ENCODE results near the gene PRTG.
"Not testable (repeated sequence)": the region's sequence is repeated elsewhere in the genome, so short reads cannot be mapped to it uniquely, and the experiment has no call there.

PRTG gene, protein sequence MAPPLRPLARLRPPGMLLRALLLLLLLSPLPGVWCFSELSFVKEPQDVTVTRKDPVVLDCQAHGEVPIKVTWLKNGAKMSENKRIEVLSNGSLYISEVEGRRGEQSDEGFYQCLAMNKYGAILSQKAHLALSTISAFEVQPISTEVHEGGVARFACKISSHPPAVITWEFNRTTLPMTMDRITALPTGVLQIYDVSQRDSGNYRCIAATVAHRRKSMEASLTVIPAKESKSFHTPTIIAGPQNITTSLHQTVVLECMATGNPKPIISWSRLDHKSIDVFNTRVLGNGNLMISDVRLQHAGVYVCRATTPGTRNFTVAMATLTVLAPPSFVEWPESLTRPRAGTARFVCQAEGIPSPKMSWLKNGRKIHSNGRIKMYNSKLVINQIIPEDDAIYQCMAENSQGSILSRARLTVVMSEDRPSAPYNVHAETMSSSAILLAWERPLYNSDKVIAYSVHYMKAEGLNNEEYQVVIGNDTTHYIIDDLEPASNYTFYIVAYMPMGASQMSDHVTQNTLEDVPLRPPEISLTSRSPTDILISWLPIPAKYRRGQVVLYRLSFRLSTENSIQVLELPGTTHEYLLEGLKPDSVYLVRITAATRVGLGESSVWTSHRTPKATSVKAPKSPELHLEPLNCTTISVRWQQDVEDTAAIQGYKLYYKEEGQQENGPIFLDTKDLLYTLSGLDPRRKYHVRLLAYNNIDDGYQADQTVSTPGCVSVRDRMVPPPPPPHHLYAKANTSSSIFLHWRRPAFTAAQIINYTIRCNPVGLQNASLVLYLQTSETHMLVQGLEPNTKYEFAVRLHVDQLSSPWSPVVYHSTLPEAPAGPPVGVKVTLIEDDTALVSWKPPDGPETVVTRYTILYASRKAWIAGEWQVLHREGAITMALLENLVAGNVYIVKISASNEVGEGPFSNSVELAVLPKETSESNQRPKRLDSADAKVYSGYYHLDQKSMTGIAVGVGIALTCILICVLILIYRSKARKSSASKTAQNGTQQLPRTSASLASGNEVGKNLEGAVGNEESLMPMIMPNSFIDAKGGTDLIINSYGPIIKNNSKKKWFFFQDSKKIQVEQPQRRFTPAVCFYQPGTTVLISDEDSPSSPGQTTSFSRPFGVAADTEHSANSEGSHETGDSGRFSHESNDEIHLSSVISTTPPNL

DNA sequence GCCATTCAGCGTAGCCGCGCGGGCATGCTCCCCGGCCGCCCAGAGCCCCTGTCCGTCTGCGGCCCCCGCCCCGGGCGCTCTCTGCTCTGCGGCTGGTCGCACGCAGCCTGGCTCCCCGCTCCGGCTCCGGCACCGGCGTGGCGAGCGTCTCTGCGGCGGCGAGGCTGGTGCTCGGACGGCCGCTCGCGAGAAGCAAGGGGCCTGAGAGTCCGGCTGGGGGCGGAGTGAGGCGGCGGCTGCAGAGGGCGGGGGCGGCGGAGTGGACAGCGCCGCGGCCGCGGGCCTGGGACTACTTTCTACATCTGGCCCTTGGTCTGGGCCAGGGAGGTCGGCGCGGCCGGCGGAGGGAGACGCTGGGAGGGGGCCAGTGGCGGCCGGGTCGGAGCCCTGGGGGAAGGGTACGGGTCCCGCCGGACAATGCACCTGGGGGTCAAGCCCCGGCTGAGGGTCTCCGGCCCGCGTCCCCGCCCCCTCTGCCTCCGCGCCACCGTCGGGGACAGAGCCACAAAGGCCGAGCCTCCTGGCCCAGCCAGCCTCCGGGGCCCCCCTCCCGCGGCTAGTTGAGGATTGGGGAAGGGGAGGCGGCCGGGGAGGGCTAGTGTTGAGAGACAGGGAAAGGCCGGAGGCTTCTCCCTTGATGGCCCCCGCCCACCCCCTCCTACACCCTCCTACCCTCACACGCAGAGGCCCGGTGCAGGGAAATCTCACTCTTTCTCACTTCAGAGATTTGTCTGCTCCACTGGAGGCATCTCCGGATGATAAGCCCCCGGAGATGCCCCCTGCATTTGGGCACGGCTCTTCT is at the start of gene PRTG:
TSS of gene PRTG (minus strand) at position 226 of the 802 bp plus-strand sequence. CDS start at position 5, 221 bp downstream.
- no peak within 1 kb of the TSS for H3K9ac ChIP-seq (ENCODE audit: low read depth, low read length)
- peaks cover 81% of the 10 kb centered on the region for H3K27me3 ChIP-seq (ENCODE audit: control insufficient read depth, insufficient read depth, low read length)
- no peaks in the 10 kb centered on the region for H3K9me3 ChIP-seq (ENCODE audit: control insufficient read depth, insufficient read depth, low read length)
- H3K36me3 ChIP-seq (ENCODE audit: control insufficient read depth, insufficient read depth, low read length): no peaks in the 10 kb centered on the region
- H3K4me3 ChIP-seq (ENCODE audit: low read depth, low read length): peak within 1 kb of the TSS; percentile 66
- H3K27ac ChIP-seq (ENCODE audit: low read depth, low read length): peak within 1 kb of the TSS; percentile 60
- peaks cover 26% of the 10 kb centered on the region for H3K4me1 ChIP-seq (ENCODE audit: control insufficient read depth, insufficient read depth, low read length)

DNA sequence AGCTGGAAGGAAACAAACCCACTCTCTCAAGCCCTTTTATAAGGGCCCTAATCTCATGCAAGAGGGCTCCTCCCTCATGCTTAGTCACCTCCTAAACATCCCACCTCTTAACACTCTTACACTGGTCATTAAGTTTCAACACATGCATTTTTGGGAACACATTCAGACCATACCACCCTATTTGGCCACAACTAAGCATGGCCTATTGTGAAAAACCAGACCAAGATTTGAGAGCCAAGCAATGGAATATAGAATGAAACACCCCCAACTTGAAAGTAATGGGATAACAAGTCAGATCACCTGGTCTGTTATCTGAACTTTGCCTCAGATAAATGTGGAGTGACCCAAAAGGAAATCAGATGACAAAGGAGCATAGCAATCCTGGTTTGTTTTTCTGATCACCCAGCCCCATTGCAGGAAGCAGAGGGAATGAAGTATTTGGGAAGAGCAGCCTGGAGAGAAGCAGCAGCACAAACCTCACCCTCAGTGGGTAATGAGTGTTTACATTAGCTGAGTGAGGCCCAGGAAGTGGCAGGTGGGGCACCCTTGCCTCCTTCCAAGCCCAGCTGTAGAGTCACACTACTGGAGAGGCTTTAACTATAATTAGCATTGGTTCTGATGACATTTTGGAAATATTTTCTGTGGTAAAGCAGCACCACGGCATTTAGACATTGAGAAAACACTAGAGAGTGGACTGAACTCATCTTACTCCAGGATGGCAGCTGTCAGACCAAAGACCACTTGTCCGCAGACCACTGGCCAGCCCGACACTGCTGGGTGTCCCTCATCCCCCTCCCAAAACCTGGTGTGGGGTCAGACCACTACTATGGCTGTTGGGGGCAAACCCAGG is 48.8 kb upstream of the PRTG start:
- Histone ChIP-seq H3K9ac (ENCODE audit: low read depth, low read length) (no peak overlapping the region), H3K27me3 (ENCODE audit: control insufficient read depth, insufficient read depth, low read length) (no peaks in the 10 kb centered on the region), H3K9me3 (ENCODE audit: control insufficient read depth, insufficient read depth, low read length) (peaks cover 5% of the 10 kb centered on the region; the same call in 1 of the 2 replicates), H3K27ac (ENCODE audit: low read depth, low read length) (no peak overlapping the region), H3K36me3 (ENCODE audit: control insufficient read depth, insufficient read depth, low read length) (no peaks in the 10 kb centered on the region), H3K4me1 (ENCODE audit: control insufficient read depth, insufficient read depth, low read length) (0 out of 2 replicates have a peak, but pooled peaks cover under 1% of the 10 kb centered on the region), H3K4me3 (ENCODE audit: low read depth, low read length) (no peak overlapping the region)

DNA sequence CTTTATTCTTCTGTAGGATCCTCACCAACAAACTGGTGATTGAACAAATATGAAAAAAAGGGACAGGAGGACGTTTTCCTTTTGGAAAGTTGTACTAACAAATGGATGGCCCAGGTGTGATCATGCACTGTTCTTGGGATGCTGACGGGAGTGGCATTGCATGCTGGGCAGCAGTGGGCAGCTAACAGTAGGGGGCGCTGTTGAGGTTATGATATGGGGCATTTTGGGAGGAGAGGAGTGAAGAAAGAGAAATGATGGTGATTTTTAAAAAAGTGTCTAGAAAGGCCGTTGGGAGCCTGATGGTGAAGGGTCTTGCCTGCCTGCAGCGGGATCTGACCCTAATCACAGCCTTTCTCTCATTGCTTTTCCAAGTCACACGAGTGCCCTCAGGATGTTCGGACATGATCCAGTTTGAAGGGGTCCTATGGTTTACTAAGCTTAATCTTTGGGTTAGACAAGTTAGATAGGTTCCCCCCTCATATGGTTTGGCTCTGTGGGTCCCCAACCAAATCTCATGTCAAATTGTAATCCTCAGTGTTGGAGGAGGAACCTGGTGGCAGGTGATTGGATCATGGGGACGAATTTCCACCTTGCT is 46.2 kb upstream of the PRTG start:
- Histone ChIP-seq H3K4me3 (ENCODE audit: low read depth, low read length) (no peak overlapping the region), H3K9me3 (ENCODE audit: control insufficient read depth, insufficient read depth, low read length) (0 out of 2 replicates have a peak, but pooled peaks cover under 1% of the 10 kb centered on the region), H3K27me3 (ENCODE audit: control insufficient read depth, insufficient read depth, low read length) (no peaks in the 10 kb centered on the region), H3K9ac (ENCODE audit: low read depth, low read length) (no peak overlapping the region), H3K27ac (ENCODE audit: low read depth, low read length) (no peak overlapping the region), H3K36me3 (ENCODE audit: control insufficient read depth, insufficient read depth, low read length) (no peaks in the 10 kb centered on the region), H3K4me1 (ENCODE audit: control insufficient read depth, insufficient read depth, low read length) (peaks cover 9% of the 10 kb centered on the region)

DNA sequence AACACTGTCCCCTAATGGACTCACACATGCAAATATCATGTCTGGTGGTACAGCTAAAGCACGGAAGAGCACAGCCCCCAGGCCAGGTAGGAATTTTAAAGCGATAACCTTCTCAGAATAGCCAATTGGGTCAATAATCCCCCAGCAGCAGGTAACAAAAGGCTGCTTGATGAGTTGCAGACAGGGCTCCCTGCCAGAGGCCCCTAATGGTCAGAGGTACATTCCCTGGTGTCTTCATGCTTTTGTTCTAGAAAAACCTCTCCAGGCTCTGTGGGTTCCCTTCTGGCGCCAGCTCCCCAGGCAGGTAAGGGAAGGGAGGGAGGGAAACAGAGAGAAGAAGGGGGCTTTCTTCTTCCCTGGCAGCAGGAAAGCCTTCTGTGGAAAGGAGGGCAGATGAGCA is 43.4 kb upstream of the PRTG start:
- Histone ChIP-seq H3K4me3 (ENCODE audit: low read depth, low read length) (no peak overlapping the region), H3K9ac (ENCODE audit: low read depth, low read length) (no peak overlapping the region)

DNA sequence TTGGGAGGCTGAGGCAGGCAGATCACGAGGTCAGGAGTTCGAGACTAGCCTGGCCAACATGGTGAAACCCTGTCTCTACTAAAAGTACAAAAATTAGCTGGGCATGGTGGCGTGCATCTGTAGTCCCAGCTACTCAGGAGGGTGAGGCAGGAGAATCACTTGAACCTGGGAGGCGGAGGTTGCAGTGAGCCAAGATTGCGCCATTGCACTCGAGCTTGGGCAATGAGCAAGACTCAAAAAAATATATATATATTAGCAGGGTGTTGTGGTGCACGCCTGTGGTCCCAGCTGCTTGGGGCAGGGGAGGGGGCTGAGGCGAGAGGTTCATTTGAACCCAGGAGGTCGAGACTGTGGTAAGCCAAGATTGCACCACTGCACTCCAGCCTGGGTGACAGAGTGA is 42.6 kb upstream of the PRTG start:
- H3K27ac ChIP-seq (ENCODE audit: low read depth, low read length): peak overlapping the region; percentile 64
- H3K9ac ChIP-seq (ENCODE audit: low read depth, low read length); H3K27me3 ChIP-seq (ENCODE audit: control insufficient read depth, insufficient read depth, low read length); H3K4me3 ChIP-seq (ENCODE audit: low read depth, low read length); H3K9me3 ChIP-seq (ENCODE audit: control insufficient read depth, insufficient read depth, low read length); H3K36me3 ChIP-seq (ENCODE audit: control insufficient read depth, insufficient read depth, low read length); H3K4me1 ChIP-seq (ENCODE audit: control insufficient read depth, insufficient read depth, low read length): not testable (repeated sequence)

More for the DNA sequence above, 43.4 kb upstream of the PRTG start:
- H3K36me3 ChIP-seq (ENCODE audit: control insufficient read depth, insufficient read depth, low read length): no peaks in the 10 kb centered on the region
- H3K27ac ChIP-seq (ENCODE audit: low read depth, low read length): peak overlapping the region; percentile 64
- H3K4me1 ChIP-seq (ENCODE audit: control insufficient read depth, insufficient read depth, low read length): peaks cover 9% of the 10 kb centered on the region
- no peaks in the 10 kb centered on the region for H3K9me3 ChIP-seq (ENCODE audit: control insufficient read depth, insufficient read depth, low read length)
- no peaks in the 10 kb centered on the region for H3K27me3 ChIP-seq (ENCODE audit: control insufficient read depth, insufficient read depth, low read length)

DNA sequence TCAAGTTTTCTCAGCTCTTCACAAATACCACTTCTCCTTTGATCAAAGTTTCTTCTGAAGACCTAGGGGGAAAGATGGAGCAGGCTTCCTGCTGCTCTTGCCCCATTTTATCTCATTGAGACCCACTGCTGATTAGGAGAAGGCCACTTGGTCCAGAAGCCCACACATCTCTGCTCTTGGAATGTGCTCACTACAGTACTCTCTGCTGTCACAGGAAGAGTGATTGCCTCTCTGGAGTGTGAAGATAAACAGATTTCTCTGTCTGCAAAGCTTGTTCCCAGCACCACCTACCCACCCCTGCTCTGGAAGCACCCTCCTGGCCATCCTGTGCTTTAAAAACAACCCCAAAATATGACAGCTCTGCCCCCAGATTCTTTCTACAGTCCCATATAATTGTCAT is 41.3 kb upstream of the PRTG start:
- no peak overlapping the region for H3K9ac ChIP-seq (ENCODE audit: low read depth, low read length)
- H3K27ac ChIP-seq (ENCODE audit: low read depth, low read length): no peak overlapping the region

DNA sequence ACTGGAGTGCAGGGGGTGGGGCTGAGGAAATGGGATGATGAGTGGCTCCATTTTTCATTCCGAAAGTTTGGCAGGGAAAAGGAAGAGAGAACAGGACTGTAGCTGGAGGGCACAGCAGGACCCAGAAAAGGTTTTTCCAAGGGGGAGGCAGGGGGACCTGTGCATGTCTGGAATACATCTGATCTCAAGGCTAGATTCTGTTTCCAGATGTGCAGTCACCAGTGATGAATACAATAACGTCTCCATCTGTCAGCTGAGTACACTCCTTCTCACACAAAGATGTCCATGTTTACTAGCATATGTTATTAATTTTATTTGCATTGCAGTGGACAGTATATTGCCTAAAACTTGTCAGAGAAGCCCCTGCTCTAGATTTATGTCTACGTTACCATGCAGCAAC is 39.9 kb upstream of the PRTG start:
- H3K27ac ChIP-seq (ENCODE audit: low read depth, low read length): no peak overlapping the region
- no peaks in the 10 kb centered on the region for H3K9me3 ChIP-seq (ENCODE audit: control insufficient read depth, insufficient read depth, low read length)
- H3K27me3 ChIP-seq (ENCODE audit: control insufficient read depth, insufficient read depth, low read length): no peaks in the 10 kb centered on the region
- H3K36me3 ChIP-seq (ENCODE audit: control insufficient read depth, insufficient read depth, low read length): no peaks in the 10 kb centered on the region
- no peak overlapping the region for H3K9ac ChIP-seq (ENCODE audit: low read depth, low read length)
- peaks cover 9% of the 10 kb centered on the region for H3K4me1 ChIP-seq (ENCODE audit: control insufficient read depth, insufficient read depth, low read length)
- no peak overlapping the region for H3K4me3 ChIP-seq (ENCODE audit: low read depth, low read length)

More for the DNA sequence above, 41.3 kb upstream of the PRTG start:
- Histone ChIP-seq H3K36me3 (ENCODE audit: control insufficient read depth, insufficient read depth, low read length) (no peaks in the 10 kb centered on the region), H3K27me3 (ENCODE audit: control insufficient read depth, insufficient read depth, low read length) (no peaks in the 10 kb centered on the region), H3K4me3 (ENCODE audit: low read depth, low read length) (no peak overlapping the region), H3K4me1 (ENCODE audit: control insufficient read depth, insufficient read depth, low read length) (peaks cover 9% of the 10 kb centered on the region), H3K9me3 (ENCODE audit: control insufficient read depth, insufficient read depth, low read length) (no peaks in the 10 kb centered on the region)

DNA sequence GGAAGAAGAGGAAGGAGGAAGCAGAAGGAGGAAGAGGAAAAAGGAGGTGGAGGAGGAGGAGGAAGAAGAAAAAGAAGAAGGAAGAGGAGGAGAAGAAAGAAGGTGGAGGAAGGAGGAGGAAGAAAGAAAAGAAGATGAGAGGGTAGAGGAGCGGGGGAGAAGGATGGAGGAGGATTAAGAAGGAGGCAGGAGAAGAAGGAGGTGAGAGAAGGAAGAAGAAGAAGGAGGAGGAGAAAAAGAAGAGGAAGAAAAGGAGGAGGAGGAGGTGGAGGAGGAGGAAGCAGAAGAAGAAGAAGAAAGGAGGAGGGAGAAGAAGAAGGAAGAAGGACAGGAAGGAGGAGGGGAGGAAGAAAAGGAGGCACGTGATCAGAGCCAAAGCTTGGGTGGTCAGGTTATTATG is 37.3 kb upstream of the PRTG start:
- Histone ChIP-seq H3K27ac (ENCODE audit: low read depth, low read length) (no peak overlapping the region), H3K9ac (ENCODE audit: low read depth, low read length) (no peak overlapping the region), H3K4me1 (ENCODE audit: control insufficient read depth, insufficient read depth, low read length) (peaks cover 4% of the 10 kb centered on the region), H3K36me3 (ENCODE audit: control insufficient read depth, insufficient read depth, low read length) (no peaks in the 10 kb centered on the region), H3K9me3 (ENCODE audit: control insufficient read depth, insufficient read depth, low read length) (no peaks in the 10 kb centered on the region), H3K27me3 (ENCODE audit: control insufficient read depth, insufficient read depth, low read length) (no peaks in the 10 kb centered on the region), H3K4me3 (ENCODE audit: low read depth, low read length) (no peak overlapping the region)

DNA sequence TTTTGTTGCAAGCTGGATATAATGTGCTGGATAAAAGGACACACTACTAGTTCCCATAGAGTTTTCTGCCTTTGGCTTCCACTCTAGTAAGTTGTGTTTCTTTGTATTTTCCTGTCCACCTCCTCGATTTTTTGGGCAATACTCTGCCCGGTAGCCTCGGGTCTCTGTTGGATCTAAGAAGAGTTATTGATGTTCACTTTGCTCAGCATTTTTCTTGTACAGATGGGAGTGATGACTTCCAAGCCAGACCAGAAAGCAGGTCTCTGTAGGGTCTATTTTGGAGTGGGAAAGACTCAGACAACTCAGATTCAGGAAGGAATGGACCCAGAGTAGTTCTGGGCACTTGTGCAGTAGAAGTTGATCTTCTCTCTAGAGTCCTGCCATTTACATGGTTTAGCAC is 36.0 kb upstream of the PRTG start:
- H3K36me3 ChIP-seq (ENCODE audit: control insufficient read depth, insufficient read depth, low read length): no peaks in the 10 kb centered on the region
- H3K27ac ChIP-seq (ENCODE audit: low read depth, low read length): no peak overlapping the region
- no peak overlapping the region for H3K4me3 ChIP-seq (ENCODE audit: low read depth, low read length)
- no peaks in the 10 kb centered on the region for H3K27me3 ChIP-seq (ENCODE audit: control insufficient read depth, insufficient read depth, low read length)
- H3K9ac ChIP-seq (ENCODE audit: low read depth, low read length): no peak overlapping the region
- H3K9me3 ChIP-seq (ENCODE audit: control insufficient read depth, insufficient read depth, low read length): no peaks in the 10 kb centered on the region
- H3K4me1 ChIP-seq (ENCODE audit: control insufficient read depth, insufficient read depth, low read length): peaks cover 10% of the 10 kb centered on the region
